Fibroblast of skin of scalp (primary cell): ENCODE results near the gene ADAMTS2.

ENCODE experiments used
- DNase-seq: peaks from one replicate; pipeline ENCODE4 v3.0.0-alpha.2; 2013

Gene ADAMTS2

DNA sequence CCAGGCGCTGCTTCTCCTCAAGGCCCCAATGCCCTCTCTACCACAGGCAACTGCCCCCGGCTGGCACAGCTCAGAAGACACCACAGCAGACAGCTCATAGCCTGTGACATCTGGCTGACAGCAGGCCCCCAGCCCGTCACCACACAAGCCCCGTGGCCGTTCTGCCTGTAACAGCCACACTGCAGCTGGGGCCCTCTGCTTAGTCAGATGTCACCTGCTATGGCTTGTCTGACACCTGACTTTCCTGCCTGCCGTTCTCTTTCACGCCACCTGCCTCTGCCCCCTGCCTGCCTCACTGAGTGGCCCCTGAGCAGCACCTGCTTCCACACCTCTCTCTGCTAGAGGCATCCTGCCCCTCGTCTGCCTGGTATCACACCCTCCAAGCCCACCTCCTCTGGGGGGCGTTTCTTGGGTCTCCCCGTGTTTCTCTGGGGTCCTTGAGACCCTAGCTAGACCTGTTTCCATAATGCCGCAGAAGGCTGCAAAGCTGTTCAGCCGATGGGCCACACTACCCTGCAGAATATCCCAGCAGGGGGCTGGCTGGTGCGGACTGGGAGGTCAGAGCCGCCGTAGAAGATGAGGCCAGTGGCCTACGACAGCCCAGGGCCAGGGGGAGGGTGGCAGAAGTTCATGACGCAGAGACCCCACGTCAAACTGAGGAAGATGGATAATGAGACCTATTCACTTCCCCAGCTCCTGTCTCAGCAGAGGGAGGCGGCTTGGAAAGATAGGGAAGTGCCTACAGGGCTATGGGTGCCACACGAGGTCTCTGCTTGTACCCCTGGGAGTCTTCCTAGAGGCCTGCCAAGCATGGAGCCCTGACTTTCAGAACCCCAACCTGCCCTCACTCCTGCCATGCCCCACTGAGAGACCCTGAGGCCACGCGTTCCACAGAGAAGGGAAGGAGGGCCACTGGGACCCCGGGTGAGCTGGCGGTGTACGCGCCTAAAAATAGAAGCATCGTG, 190.0 kb downstream of the ADAMTS2 start:
- no peak for DNase-seq

DNA sequence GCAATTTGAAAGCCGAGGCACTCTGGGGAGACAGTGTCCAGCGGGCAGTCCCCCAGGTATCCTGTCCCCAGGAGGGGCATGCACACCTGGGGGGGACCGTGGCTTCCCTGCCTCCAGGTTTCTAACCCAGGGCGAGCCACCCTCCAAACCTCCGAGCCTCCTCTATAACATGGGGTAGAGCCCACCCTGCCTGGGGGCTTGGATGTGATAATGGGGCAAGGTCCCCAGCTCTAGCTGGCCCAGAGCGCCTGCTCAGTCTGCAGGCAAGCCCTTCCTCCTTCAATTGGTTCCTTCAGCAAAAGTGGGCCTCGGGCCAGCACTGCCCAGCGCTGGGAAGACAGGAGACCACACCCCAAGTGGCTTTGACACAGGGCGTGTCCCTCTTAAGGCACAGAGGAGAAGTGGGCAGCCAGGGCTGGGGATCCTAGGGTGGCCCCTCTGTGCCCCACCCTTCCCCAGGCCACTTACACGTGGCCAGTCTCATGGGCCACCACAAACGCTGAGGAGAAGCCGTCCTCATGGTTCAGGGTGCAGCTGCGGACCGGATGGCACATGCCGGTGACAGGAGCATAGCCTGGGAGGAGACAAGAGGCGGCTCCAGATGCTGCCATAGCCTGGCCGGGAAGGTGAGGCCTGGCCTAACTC, 190.8 kb downstream of the ADAMTS2 start:
- no peak for DNase-seq

- no peak for DNase-seq
Observed at GRCh38 chr5:179153921-179154345, 191.3 kb downstream of the ADAMTS2 start.

GRCh38 chr5:179153341-179153901, 191.8 kb downstream of the ADAMTS2 start:
- no peak for DNase-seq

DNA sequence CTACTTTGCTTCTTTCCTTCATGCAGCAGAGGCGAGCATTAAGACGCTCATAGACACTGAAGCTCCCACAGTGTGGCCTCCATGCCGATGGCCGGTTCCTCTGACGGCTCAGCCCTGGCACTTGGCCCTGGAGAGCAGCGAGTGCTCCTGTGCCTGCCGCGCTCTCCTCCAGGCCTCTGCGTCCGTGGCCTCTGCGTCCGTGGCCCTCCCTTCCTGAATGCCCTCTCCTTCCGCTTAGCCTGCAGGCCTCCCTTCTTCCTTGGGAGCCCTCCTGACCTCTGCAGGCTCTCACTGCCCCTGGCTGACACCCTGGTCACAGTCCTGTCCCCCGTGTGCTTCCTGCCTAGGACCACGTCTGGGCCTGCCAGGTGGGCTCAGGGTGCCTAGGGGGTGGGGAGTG, 192.3 kb downstream of the ADAMTS2 start:
- no peak for DNase-seq

DNA sequence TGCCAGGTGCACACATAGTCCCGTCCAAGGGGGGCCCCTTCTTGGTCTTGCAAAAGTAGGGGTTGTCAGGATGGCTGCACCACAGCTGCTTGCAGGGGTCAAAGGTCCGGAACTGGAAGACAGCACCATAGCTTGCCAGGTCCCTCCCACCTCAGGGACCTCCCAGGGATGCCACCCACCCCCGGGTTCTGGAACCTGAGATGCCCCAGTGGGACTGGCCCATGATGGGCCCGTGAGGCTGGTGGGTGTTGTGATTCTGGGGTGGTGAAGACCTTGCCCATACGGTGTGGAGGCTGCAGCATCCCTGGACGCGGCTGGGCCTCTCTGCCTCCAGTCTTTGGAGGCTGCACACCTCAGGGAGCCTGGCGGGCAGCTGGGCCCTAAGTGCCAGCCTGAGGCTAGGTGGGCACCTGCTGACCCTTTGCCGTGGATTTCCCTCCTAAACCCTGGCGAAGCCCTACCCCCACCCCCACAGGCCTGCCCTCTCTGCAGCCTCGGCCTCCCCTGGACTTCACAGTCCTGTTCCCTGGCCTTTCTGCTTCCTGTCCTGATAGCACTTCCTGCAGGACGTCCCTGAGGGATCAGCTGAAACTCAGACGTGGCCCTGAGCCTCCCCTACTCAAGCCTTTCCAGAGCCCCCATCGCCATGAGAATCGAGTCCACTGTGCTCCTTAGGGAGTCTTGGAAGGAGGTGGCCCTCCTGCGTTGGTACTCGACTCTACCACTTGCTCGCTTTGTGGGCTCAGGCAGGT, 192.9 kb downstream of the ADAMTS2 start:
- no peak for DNase-seq

DNA sequence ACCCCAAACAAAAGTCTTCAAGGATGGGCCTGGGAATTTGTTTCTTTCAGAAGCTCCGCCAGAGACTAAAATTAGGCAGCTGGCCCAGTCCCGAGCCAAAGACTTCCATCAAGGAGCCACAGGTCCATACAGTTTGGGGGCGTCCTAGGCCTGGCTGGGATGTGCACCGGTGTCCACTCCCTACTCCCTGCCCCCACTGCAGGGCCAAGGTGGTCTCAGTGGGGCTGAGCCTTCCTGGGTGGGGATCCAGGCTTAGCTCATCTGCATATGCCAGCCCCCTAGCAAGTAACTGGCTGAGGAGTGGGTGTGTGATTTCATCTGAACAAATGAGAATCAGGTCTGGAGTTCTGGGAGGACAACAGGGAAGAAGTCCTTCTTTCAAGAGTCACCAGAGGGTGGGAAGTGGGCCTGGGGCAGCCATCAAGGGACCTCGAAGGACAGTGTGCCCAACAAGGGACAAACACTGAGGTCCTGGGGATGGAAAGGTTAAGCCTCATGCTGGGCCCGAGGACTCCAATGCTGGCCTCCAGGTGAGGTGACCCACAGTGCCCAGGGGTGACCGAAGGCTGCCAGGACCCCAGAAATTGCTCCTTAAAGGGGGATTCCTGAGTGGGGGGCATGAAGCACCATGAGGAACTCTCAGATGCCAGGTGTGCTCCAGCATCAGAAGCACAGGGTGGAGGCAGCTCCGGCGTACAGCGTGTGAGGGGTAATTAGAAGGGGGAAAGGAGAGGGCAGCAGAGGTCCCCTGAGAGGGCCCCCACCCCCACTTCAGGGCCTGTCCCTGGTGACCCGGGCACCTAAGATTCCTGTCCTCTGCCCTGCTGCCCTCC, 193.8 kb downstream of the ADAMTS2 start:
- DNase-seq = no peak

- DNase-seq = no peak
Observed at GRCh38 chr5:179150011-179150410, 195.2 kb downstream of the ADAMTS2 start.

GRCh38 chr5:179149278-179149677, 196.0 kb downstream of the ADAMTS2 start:
- DNase-seq = no peak

GRCh38 chr5:179148703-179149170, 196.5 kb downstream of the ADAMTS2 start:
- DNase-seq = no peak

DNA sequence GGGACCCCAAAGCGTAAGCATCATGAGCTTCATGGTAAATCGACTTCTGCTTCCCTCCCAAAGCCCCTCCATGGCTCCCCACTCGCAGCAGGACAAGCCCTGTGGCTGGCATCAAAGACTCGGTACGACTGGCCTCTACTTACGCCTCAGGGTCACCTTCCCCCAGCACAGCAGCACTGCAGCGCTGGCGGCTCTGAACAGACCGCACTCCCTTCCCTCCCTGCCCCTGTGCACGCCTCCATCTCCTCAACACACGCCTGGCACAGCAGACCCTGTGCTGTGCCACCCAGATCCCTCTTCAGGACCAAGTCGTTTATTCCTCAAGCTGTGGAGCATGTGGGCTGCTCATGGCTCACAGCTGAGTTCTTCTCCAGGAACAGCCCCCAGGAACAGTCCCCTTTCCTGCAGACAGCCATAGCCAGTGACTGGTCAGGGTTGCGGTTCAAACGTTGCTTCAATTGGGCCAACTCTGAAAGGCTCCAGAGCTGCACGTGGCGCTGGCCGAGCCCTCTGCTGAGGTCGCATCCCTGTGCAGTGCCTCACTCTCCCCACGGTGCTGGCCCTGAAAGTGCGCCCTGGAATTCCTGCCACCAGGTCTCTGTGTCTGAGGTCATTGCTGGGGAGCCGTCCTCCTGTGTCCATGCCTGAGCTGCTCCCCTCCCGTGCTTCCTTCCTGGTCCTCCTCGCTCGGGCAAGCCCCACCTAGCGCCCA, 197.1 kb downstream of the ADAMTS2 start:
- DNase-seq = no peak

GRCh38 chr5:179146277-179146676, 199.0 kb downstream of the ADAMTS2 start:
- peak; percentile 34 for DNase-seq

DNA sequence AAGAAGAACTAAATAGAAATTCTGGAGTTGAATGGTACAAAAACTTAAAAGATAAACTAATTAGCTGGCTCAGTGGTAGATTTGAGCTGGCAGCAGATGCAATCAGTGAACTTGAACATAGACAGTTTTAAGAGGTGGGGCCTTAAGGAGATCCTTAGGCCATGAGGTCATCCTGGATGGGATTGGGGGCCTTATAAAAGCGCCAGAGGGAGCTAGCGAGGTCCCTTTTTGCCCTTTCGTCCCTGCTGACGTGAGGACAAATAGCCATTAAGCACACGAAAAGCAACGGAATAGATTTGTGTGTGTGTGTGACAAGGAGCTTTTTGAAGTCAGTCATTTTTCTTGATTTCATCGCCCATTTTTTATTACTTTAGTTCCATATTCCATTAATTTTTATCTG, 201.8 kb downstream of the ADAMTS2 start:
- peak; percentile 40 for DNase-seq

- DNase-seq = peak; percentile 24
Observed at GRCh38 chr5:179142434-179143198, 202.6 kb downstream of the ADAMTS2 start.

GRCh38 chr5:179141867-179142266, 203.4 kb downstream of the ADAMTS2 start:
- no peak for DNase-seq

DNA sequence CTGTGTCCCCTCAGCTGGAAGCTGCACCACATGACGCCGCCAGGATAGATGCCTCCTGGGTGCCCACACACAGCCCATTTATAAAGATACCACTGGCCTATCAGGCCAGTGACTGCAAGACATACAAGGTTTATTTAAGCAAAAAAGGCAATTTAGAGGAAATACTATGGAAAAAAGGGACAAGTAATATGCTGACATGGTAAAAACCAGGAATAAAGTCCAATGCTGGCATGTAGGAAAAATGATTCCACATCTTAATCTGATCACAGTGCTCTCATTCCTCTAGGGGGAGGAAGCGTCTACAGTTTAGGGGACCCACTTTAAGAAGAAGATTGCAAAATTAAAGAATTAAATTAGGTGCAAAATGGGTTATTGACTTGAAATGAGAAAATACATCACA, 205.0 kb downstream of the ADAMTS2 start:
- no peak for DNase-seq

GRCh38 chr5:179139936-179140235, 205.4 kb downstream of the ADAMTS2 start:
- DNase-seq = no peak

- DNase-seq = no peak
Observed at GRCh38 chr5:179139111-179139935, 205.9 kb downstream of the ADAMTS2 start.

GRCh38 chr5:179138568-179138925, 206.7 kb downstream of the ADAMTS2 start:
- no peak for DNase-seq
